SK-N-SH (cell line): ENCODE results near the gene ELMO1. TPM values are rescaled to one million over a fixed set of nuclear protein-coding genes. Genes with fewer than 3 reads are reported as not detected.

Experiments used
- CTCF ChIA-PET: fragments of 300-600, 350-600 bp; formaldehyde crosslinking; extraction: SDS; loops from one replicate; lab custom pipeline; 2021; lab: Yijun Ruan, JAX
- POLR2A ChIA-PET: fragments of 350-600 bp; sonication (Branson Sonifier 250); formaldehyde crosslinking; extraction: SDS; loops from one replicate; lab custom pipeline; 2020; ENCODE audit warnings: antibody characterized with exemption, inconsistent platforms; lab: Yijun Ruan, JAX
- DNase-seq: peaks from one replicate; pipeline ENCODE4 v3.0.0; 2012
- H2AFZ ChIP-seq: fragments of 200-600 bp; sonication (generic); 2 replicates; pipeline ENCODE4 v1.8.1; 2016; ENCODE audit warnings: antibody characterized with exemption, mild to moderate bottlenecking, low read depth
- H3F3A ChIP-seq: fragments of 200-600 bp; sonication (generic); replicated peaks from 2 replicates; pipeline ENCODE3; 2016; ENCODE audit warnings: antibody characterized with exemption, mild to moderate bottlenecking; ENCODE audit not compliant: insufficient read depth
- H3K27ac ChIP-seq, 2 experiments: fragments of 200-500 bp in 1 of 2; fragments of 200-600 bp in 1 of 2; sonication (Bioruptor generic) in 1 of 2; sonication (generic), shearing (Covaris generic) in 1 of 2; 2 replicates each; pipeline versions ENCODE4 v1.5.1 to v1.6.1; 2014 to 2016; ENCODE audit warnings: low read depth in 2 of 2, inconsistent platforms in 1 of 2, low read length in 1 of 2, mild to moderate bottlenecking in 1 of 2, mixed read lengths in 1 of 2
- H3K27me3 ChIP-seq: fragments of 200-600 bp; sonication (generic), shearing (Covaris generic); 2 replicates; pipeline ENCODE4 v1.6.1; 2016; ENCODE audit warnings: mixed run types; ENCODE audit not compliant: insufficient read depth
- H3K36me3 ChIP-seq, 2 experiments: fragments of 200-500 bp in 1 of 2; fragments of 200-600 bp in 1 of 2; sonication (Bioruptor generic) in 1 of 2; sonication (generic) in 1 of 2; replicated peaks in 1 of 2; 2 replicates each; pipeline versions ENCODE3 to v1.5.1; 2014 to 2016; ENCODE audit warnings: low read length in 1 of 2, mild to moderate bottlenecking in 1 of 2; ENCODE audit not compliant: insufficient read depth in 2 of 2, control insufficient read depth in 1 of 2
- H3K4me1 ChIP-seq, 2 experiments: fragments of 200-500 bp in 1 of 2; fragments of 200-600 bp in 1 of 2; sonication (Bioruptor generic) in 1 of 2; sonication (generic), shearing (Covaris generic) in 1 of 2; 2 replicates each; pipeline versions ENCODE4 v1.5.1 to v1.6.1; 2014 to 2016; ENCODE audit warnings: low read depth in 1 of 2, low read length in 1 of 2, mixed run types in 1 of 2; ENCODE audit not compliant: insufficient read depth in 2 of 2, control insufficient read depth in 1 of 2
- H3K4me2 ChIP-seq: fragments of 200-600 bp; sonication (generic), shearing (Covaris generic); 2 replicates; pipeline ENCODE4 v1.6.1; 2017; ENCODE audit warnings: mixed run types
- H3K4me3 ChIP-seq, 2 experiments: fragments of 200-500 bp in 1 of 2; fragments of 200-600 bp in 1 of 2; sonication (Bioruptor generic) in 1 of 2; sonication (generic), shearing (Covaris generic) in 1 of 2; 2 replicates each; pipeline versions ENCODE4 v1.5.1 to v1.8.1; 2014 to 2016; ENCODE audit warnings: low read depth in 2 of 2, inconsistent platforms in 1 of 2, low read length in 1 of 2, mild to moderate bottlenecking in 1 of 2, mixed read lengths in 1 of 2, moderate library complexity in 1 of 2
- H3K79me2 ChIP-seq: fragments of 200-600 bp; sonication (generic); 2 replicates; pipeline ENCODE4 v1.8.1; 2017; ENCODE audit warnings: mild to moderate bottlenecking; ENCODE audit not compliant: insufficient read depth
- H3K9ac ChIP-seq: fragments of 200-600 bp; sonication (generic); 2 replicates; pipeline ENCODE4 v1.6.1; 2017; ENCODE audit warnings: mixed run types
- H3K9me2 ChIP-seq: fragments of 200-600 bp; sonication (generic); 2 replicates; pipeline ENCODE4 v1.6.1; 2017; ENCODE audit warnings: mixed run types
- H3K9me3 ChIP-seq: fragments of 200-600 bp; sonication (generic); 2 replicates; pipeline ENCODE4 v1.6.1; 2017; ENCODE audit warnings: mixed run types, mild to moderate bottlenecking, moderate library complexity
- H4K20me1 ChIP-seq: fragments of 200-600 bp; sonication (generic); 2 replicates; pipeline ENCODE4 v1.6.1; 2017; ENCODE audit warnings: mild to moderate bottlenecking, mixed run types; ENCODE audit not compliant: insufficient read depth
- CHD2 ChIP-seq: fragments of 150-350 bp; IDR thresholded peaks from 2 replicates; pipeline ENCODE4 v1.6.1; 2018; ENCODE audit warnings: low read length; ENCODE audit not compliant: partially characterized antibody
- ELF1 ChIP-seq: IDR thresholded peaks from 2 replicates; pipeline ENCODE4 v1.4.0; 2012
- EP300 ChIP-seq, 2 experiments: IDR thresholded peaks; 2 replicates each; pipeline versions ENCODE4 v1.4.0 to v1.6.1; 2012; ENCODE audit warnings: borderline replicate concordance in 1 of 2, low read depth in 1 of 2, low read length in 1 of 2
- EZH2phosphoT487 ChIP-seq: fragments of 200-600 bp; sonication (generic); IDR thresholded peaks from 2 replicates; pipeline ENCODE4 v1.6.1; 2017; ENCODE audit warnings: low read depth, mixed run types, mild to moderate bottlenecking, antibody characterized with exemption, moderate library complexity, borderline replicate concordance
- FOSL2 ChIP-seq: IDR thresholded peaks from 2 replicates; pipeline ENCODE4 v1.4.0; 2012; ENCODE audit warnings: low read depth, mild to moderate bottlenecking, moderate library complexity, borderline replicate concordance
- FOXJ3 ChIP-seq: sonication (generic); formaldehyde crosslinking; IDR thresholded peaks from 2 replicates; pipeline ENCODE4 v1.5.1; 2020; ENCODE audit warnings: mild to moderate bottlenecking, missing genetic modification reagents
- FOXM1 ChIP-seq: IDR thresholded peaks from 2 replicates; pipeline ENCODE4 v1.4.0; 2012; ENCODE audit warnings: low read depth, mild to moderate bottlenecking
- GABPA ChIP-seq: IDR thresholded peaks from 2 replicates; pipeline ENCODE4 v1.4.0; 2012; ENCODE audit warnings: low read depth, mild to moderate bottlenecking
- GATA2 ChIP-seq: sonication (generic); formaldehyde crosslinking; IDR thresholded peaks from 2 replicates; pipeline ENCODE4 v1.5.0; 2020; ENCODE audit warnings: mild to moderate bottlenecking, missing genetic modification reagents
- JUND ChIP-seq: IDR thresholded peaks from 2 replicates; pipeline ENCODE4 v1.4.0; 2012
- MEF2A ChIP-seq: IDR thresholded peaks from 2 replicates; pipeline ENCODE4 v1.4.0; 2012; ENCODE audit warnings: low read depth, borderline replicate concordance
- MXI1 ChIP-seq: IDR thresholded peaks from 2 replicates; pipeline ENCODE4 v1.6.1; 2012; ENCODE audit warnings: mild to moderate bottlenecking, low read depth, low read length, improper control_type of control experiment
- NFIC ChIP-seq: IDR thresholded peaks from 2 replicates; pipeline ENCODE4 v1.4.0; 2012; ENCODE audit warnings: borderline replicate concordance
- POLR2AphosphoS5 ChIP-seq: IDR thresholded peaks from 2 replicates; pipeline ENCODE4 v1.6.1; 2012; ENCODE audit warnings: low read depth, low read length
- RAD21 ChIP-seq: IDR thresholded peaks from 2 replicates; pipeline ENCODE4 v1.6.1; 2012; ENCODE audit warnings: mild to moderate bottlenecking, low read length
- RCOR1 ChIP-seq: fragments of 150-350 bp; IDR thresholded peaks from 2 replicates; pipeline ENCODE4 v1.6.1; 2017; ENCODE audit warnings: antibody characterized with exemption, low read length
- RFX5 ChIP-seq: IDR thresholded peaks from 2 replicates; pipeline ENCODE4 v1.6.1; 2012; ENCODE audit warnings: mild to moderate bottlenecking, improper control_type of control experiment, low read length
- RXRA ChIP-seq: IDR thresholded peaks from 2 replicates; pipeline ENCODE4 v1.4.0; 2012; ENCODE audit warnings: low read depth, mild to moderate bottlenecking, borderline replicate concordance
- SIN3A ChIP-seq: IDR thresholded peaks from 2 replicates; pipeline ENCODE4 v1.6.1; 2012; ENCODE audit warnings: low read depth, mild to moderate bottlenecking, low read length, moderate library complexity, borderline replicate concordance
- SMC3 ChIP-seq: IDR thresholded peaks from 2 replicates; pipeline ENCODE4 v1.6.1; 2012; ENCODE audit warnings: low read depth, low read length, improper control_type of control experiment
- TAF1 ChIP-seq: IDR thresholded peaks from 2 replicates; pipeline ENCODE4 v1.6.1; 2012; ENCODE audit warnings: low read depth, mild to moderate bottlenecking, low read length, moderate library complexity, borderline replicate concordance
- TCF12 ChIP-seq: IDR thresholded peaks from 2 replicates; pipeline ENCODE4 v1.4.0; 2012
- TEAD4 ChIP-seq: IDR thresholded peaks from 2 replicates; pipeline ENCODE4 v1.4.0; 2012; ENCODE audit warnings: mild to moderate bottlenecking, borderline replicate concordance; ENCODE audit not compliant: insufficient read depth
- YY1 ChIP-seq: IDR thresholded peaks from 2 replicates; pipeline ENCODE4 v1.4.0; 2012; ENCODE audit warnings: low read depth, mild to moderate bottlenecking
- WGBS: methylation state at CpG from one replicate; pipeline ENCODE4 v1.1.6; 2017; ENCODE audit warnings: low lambda C conversion rate; 5-methylcytosine and 5-hydroxymethylcytosine counted together
- polyA plus RNA-seq, 3 experiments: library from polyadenylated mRNA; depleted of rRNA; stranded (reverse); fragments of >200 nt; gene quantifications; 2 replicates each; pipeline ENCODE4 v1.2.3, GENCODE V29; 2012
- TF ChIP-seq, protein P1 (sequence below): fragments of 150-350 bp; IDR thresholded peaks from 2 replicates; pipeline ENCODE4 v1.6.1; 2016; ENCODE audit warnings: mild to moderate bottlenecking, low read depth, low read length
- TF ChIP-seq, protein P2 (sequence below): IDR thresholded peaks from 2 replicates; pipeline ENCODE4 v1.4.0; 2012; ENCODE audit warnings: low read depth, borderline replicate concordance
- TF ChIP-seq, protein P3 (sequence below): IDR thresholded peaks from 2 replicates; pipeline ENCODE4 v1.4.0; 2012; ENCODE audit warnings: low read depth, borderline replicate concordance
- TF ChIP-seq, protein P4 (sequence below): IDR thresholded peaks from 2 replicates; pipeline ENCODE4; 2012

The ELMO1 gene
- polyA plus RNA-seq, 1 of the 3 experiments (the other 2 are of a cell fraction) = 0.64 TPM

DNA sequence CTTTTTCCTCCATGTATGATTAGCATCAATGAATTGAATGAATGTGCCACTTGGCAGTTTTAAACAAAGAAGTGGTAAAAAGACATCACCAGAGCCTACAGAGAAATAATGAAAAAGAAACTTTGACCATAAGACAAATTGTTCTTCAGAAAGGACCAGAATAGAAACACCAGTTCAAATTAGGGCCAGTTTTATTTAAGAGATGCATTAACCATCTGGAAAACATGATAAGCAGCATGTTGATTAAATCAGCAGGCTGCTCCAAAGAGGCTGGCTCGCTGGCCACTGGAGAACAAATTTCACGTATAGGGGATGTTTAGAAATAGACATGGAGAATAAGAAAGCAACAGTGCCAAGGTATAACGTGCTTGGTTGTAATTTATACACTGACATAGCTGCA, 482.0 kb downstream of the ELMO1 start:
- ChIA-PET CTCF (interaction anchor here (0.5 to 7.8 kb wide), 75 partner anchors 8 to 663 kb away, joined by 3 to 241 read pairs (median 5); no protein-coding TSS in a partner anchor), POLR2A (interaction anchor here (1.4 to 2.5 kb wide), 4 partner anchors 17 to 215 kb away, joined by 4 to 17 read pairs (median 12); no protein-coding TSS in a partner anchor)
- Histone ChIP-seq H4K20me1 (no peaks in the 10 kb centered on the region), H3K4me2 (no peak overlapping the region), H3K36me3 (no peaks in the 10 kb centered on the region), H3F3A (no peaks in the 10 kb centered on the region), H3K4me1 (peaks cover 0 to 30% of the 10 kb centered on the region in 2 experiments; a peak in 2 of 4 replicates), H3K9ac (no peak overlapping the region), H3K27ac (peak overlapping the region; percentile 26 to 99; a peak in 3 of 4 replicates), H3K27me3 (no peaks in the 10 kb centered on the region), H3K9me3 (0 out of 2 replicates have a peak, but pooled peaks cover 3% of the 10 kb centered on the region), H3K9me2 (no peaks in the 10 kb centered on the region), H3K4me3 (no peak overlapping the region), H2AFZ (no peak overlapping the region), H3K79me2 (no peaks in the 10 kb centered on the region)
- DNase-seq = peak; percentile 75
- 15% methylated on average over 3 of the region's 3 CpGs for WGBS
- TF ChIP-seq MXI1 (peak; percentile 25; the same call in 1 of the 2 replicates), YY1 (no peak), RCOR1 (peak; percentile 92), ELF1 (no peak), FOXJ3 (CRISPR knock-in tag) (peak; percentile 68; the same call in 1 of the 2 replicates), EZH2phosphoT487 (no peak), TCF12 (peak; percentile 66), EP300 (IDR thresholded peaks at IDR 0.05; ENCODE audit: borderline replicate concordance in 1 of 2, low read depth in 1 of 2, low read length in 1 of 2) (peak in 1 of 2 experiments; percentile 97; a peak in 2 of 4 replicates), MEF2A (no peak), SMC3 (peak; percentile 17; the same call in 1 of the 2 replicates), FOSL2 (no peak), FOXM1 (no peak), CHD2 (peak; percentile 87), TEAD4 (0 out of 2 replicates have a peak, but pooled peaks have one; percentile 19), JUND (no peak), POLR2AphosphoS5 (no peak), GATA2 (peak; percentile 98), TAF1 (no peak), RFX5 (no peak; the same call in 1 of the 2 replicates), NFIC (no peak), RAD21 (peak; percentile 53), SIN3A (no peak), RXRA (no peak), GABPA (no peak)
- TF ChIP-seq, protein P1, sequence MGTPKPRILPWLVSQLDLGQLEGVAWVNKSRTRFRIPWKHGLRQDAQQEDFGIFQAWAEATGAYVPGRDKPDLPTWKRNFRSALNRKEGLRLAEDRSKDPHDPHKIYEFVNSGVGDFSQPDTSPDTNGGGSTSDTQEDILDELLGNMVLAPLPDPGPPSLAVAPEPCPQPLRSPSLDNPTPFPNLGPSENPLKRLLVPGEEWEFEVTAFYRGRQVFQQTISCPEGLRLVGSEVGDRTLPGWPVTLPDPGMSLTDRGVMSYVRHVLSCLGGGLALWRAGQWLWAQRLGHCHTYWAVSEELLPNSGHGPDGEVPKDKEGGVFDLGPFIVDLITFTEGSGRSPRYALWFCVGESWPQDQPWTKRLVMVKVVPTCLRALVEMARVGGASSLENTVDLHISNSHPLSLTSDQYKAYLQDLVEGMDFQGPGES = no peak
- TF ChIP-seq, protein P2, sequence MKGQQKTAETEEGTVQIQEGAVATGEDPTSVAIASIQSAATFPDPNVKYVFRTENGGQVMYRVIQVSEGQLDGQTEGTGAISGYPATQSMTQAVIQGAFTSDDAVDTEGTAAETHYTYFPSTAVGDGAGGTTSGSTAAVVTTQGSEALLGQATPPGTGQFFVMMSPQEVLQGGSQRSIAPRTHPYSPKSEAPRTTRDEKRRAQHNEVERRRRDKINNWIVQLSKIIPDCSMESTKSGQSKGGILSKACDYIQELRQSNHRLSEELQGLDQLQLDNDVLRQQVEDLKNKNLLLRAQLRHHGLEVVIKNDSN = no peak
- TF ChIP-seq, protein P3, sequence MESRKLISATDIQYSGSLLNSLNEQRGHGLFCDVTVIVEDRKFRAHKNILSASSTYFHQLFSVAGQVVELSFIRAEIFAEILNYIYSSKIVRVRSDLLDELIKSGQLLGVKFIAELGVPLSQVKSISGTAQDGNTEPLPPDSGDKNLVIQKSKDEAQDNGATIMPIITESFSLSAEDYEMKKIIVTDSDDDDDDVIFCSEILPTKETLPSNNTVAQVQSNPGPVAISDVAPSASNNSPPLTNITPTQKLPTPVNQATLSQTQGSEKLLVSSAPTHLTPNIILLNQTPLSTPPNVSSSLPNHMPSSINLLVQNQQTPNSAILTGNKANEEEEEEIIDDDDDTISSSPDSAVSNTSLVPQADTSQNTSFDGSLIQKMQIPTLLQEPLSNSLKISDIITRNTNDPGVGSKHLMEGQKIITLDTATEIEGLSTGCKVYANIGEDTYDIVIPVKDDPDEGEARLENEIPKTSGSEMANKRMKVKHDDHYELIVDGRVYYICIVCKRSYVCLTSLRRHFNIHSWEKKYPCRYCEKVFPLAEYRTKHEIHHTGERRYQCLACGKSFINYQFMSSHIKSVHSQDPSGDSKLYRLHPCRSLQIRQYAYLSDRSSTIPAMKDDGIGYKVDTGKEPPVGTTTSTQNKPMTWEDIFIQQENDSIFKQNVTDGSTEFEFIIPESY = no peak
- TF ChIP-seq, protein P4, sequence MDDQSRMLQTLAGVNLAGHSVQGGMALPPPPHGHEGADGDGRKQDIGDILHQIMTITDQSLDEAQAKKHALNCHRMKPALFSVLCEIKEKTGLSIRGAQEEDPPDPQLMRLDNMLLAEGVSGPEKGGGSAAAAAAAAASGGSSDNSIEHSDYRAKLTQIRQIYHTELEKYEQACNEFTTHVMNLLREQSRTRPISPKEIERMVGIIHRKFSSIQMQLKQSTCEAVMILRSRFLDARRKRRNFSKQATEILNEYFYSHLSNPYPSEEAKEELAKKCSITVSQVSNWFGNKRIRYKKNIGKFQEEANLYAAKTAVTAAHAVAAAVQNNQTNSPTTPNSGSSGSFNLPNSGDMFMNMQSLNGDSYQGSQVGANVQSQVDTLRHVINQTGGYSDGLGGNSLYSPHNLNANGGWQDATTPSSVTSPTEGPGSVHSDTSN = no peak
